ENCODE results near the gene ADA. TPM values are rescaled to one million over a fixed set of nuclear protein-coding genes. Genes with fewer than 3 reads are reported as not detected.

Gene ADA
- total and polyA plus RNA-seq, 2 of the 13 experiments (the other 11 are each of a cell fraction or from before 2014, with no cell fraction given), result 2.5 to 11.3 TPM

GRCh38 chr20:44624743-44625271 is 26.7 kb downstream of the ADA start:
- Histone ChIP-seq H3K4me2 (ENCODE audit: low read depth, low read length) (no peak overlapping the region), H4K20me1 (ENCODE audit: insufficient read depth, low read length) (no peaks in the 10 kb centered on the region), H3K4me3 (replicated peaks in 1 of 3; ENCODE audit: insufficient read depth in 1 of 3, low read depth in 2 of 3, low read length in 3 of 3) (no peak overlapping the region), H3K4me1 (ENCODE audit: insufficient read depth, low read length) (no peaks in the 10 kb centered on the region), H3K79me2 (ENCODE audit: insufficient read depth, low read length) (no peaks in the 10 kb centered on the region), H3K9ac (ENCODE audit: insufficient read depth, low read depth, low read length) (no peak overlapping the region), H3K27me3 (ENCODE audit: control insufficient read depth in 1 of 2, insufficient read depth in 2 of 2, low read length in 2 of 2) (no peaks in the 10 kb centered on the region), H3K36me3 (replicated peaks in 1 of 2; ENCODE audit: control insufficient read depth in 1 of 2, insufficient read depth in 2 of 2, low read length in 2 of 2) (peaks cover 0 to 2% of the 10 kb centered on the region in 2 experiments; a peak in 2 of 5 replicates), H2AFZ (ENCODE audit: low read length) (no peak overlapping the region), H3K27ac (ENCODE audit: extremely low read length, insufficient read depth, low read length) (no peak overlapping the region), H3K9me3 (ENCODE audit: low read length) (no peaks in the 10 kb centered on the region)
- TF ChIP-seq TARDBP (CRISPR knock-in tag; IDR thresholded peaks at IDR 0.05) (no peak), HNF1A (IDR thresholded peaks at IDR 0.05; ENCODE audit: low read depth) (no peak), HNF1A (CRISPR knock-in tag; IDR thresholded peaks at IDR 0.05; ENCODE audit: borderline replicate concordance) (no peak), ZNF629 (CRISPR knock-in tag; conservative IDR thresholded peaks at IDR 0.05) (peak; percentile 83), ZMYM3 (CRISPR knock-in tag; IDR thresholded peaks at IDR 0.05) (0 out of 2 replicates have a peak, but pooled peaks have one; percentile 31), ZNF660 (CRISPR knock-in tag; IDR thresholded peaks at IDR 0.05; ENCODE audit: borderline replicate concordance, low read depth) (no peak), ELK4 (CRISPR knock-in tag; IDR thresholded peaks at IDR 0.05; ENCODE audit: borderline replicate concordance) (no peak), EHMT2 (IDR thresholded peaks at IDR 0.05; ENCODE audit: borderline replicate concordance, low read depth, low read length) (no peak), RCOR2 (CRISPR knock-in tag; IDR thresholded peaks at IDR 0.05) (no peak), MAFG (CRISPR knock-in tag; IDR thresholded peaks at IDR 0.05) (no peak), ELF1 (CRISPR knock-in tag; IDR thresholded peaks at IDR 0.05) (no peak), ATF3 (CRISPR knock-in tag; IDR thresholded peaks at IDR 0.05) (no peak), MXD1 (CRISPR knock-in tag; IDR thresholded peaks at IDR 0.05) (no peak), DPF2 (CRISPR knock-in tag; IDR thresholded peaks at IDR 0.05; ENCODE audit: borderline replicate concordance, low read depth) (no peak)
- in situ Hi-C loops (cut with HindIII; ENCODE audit: extremely low pct_ligation_motif_present, low pct_unique_long_range_greater_than_20kb), result no loop called here
- WGBS (ENCODE audit: low lambda C conversion rate), result 97% methylated on average over 6 of the region's 6 CpGs
- ChIA-PET POLR2A (no interaction called here), CTCF (ENCODE audit: low intra/inter-chr PET ratio, low total read pairs) (no interaction called here)
- ATAC-seq (no peak), FAIRE-seq (no peak), DNase-seq (ENCODE audit: low spot score) (no peak)
- BruUV-seq (replicated peaks), result no TSS peak
- intact Hi-C loops (cut with micrococcal nuclease; ENCODE audit: unreplicated experiment), result no loop called here

Measured in HepG2 (cell line).